Suppressor macrophage (primary cell): Measurements from ENCODE around the gene GPAM.
"Not testable (repeated sequence)": the region's sequence is repeated elsewhere in the genome, so short reads cannot be mapped to it uniquely, and the experiment has no call there.

Source experiments
- DNase-seq, 4 experiments: peaks; one replicate each; pipeline ENCODE4 v3.0.0-alpha.2; 2020 to 2022
- total RNA-seq, 17 experiments: gene quantifications; one replicate each; lab custom pipeline; 2026; ENCODE audit warnings: mixed read lengths in 6 of 17, inconsistent platforms in 3 of 17; lab: John Stamatoyannopoulos, UW

GPAM gene, protein sequence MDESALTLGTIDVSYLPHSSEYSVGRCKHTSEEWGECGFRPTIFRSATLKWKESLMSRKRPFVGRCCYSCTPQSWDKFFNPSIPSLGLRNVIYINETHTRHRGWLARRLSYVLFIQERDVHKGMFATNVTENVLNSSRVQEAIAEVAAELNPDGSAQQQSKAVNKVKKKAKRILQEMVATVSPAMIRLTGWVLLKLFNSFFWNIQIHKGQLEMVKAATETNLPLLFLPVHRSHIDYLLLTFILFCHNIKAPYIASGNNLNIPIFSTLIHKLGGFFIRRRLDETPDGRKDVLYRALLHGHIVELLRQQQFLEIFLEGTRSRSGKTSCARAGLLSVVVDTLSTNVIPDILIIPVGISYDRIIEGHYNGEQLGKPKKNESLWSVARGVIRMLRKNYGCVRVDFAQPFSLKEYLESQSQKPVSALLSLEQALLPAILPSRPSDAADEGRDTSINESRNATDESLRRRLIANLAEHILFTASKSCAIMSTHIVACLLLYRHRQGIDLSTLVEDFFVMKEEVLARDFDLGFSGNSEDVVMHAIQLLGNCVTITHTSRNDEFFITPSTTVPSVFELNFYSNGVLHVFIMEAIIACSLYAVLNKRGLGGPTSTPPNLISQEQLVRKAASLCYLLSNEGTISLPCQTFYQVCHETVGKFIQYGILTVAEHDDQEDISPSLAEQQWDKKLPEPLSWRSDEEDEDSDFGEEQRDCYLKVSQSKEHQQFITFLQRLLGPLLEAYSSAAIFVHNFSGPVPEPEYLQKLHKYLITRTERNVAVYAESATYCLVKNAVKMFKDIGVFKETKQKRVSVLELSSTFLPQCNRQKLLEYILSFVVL
- total RNA-seq, result 2.4 to 27.3 (median 17.0) reads per million in 17 experiments

GRCh38 chr10:112183329-112184051, at the start of gene GPAM:
TSS of gene GPAM (minus strand) at chr10:112183765. CDS start at chr10:112181784, 1,981 bp downstream.
- DNase-seq, result peak; percentile 95 to 98 (median 98)

- DNase-seq, result peak; percentile 2 to 29 (median 16)
These were observed 49.1 kb upstream of the GPAM start for GRCh38 chr10:112232670-112233069.

DNA sequence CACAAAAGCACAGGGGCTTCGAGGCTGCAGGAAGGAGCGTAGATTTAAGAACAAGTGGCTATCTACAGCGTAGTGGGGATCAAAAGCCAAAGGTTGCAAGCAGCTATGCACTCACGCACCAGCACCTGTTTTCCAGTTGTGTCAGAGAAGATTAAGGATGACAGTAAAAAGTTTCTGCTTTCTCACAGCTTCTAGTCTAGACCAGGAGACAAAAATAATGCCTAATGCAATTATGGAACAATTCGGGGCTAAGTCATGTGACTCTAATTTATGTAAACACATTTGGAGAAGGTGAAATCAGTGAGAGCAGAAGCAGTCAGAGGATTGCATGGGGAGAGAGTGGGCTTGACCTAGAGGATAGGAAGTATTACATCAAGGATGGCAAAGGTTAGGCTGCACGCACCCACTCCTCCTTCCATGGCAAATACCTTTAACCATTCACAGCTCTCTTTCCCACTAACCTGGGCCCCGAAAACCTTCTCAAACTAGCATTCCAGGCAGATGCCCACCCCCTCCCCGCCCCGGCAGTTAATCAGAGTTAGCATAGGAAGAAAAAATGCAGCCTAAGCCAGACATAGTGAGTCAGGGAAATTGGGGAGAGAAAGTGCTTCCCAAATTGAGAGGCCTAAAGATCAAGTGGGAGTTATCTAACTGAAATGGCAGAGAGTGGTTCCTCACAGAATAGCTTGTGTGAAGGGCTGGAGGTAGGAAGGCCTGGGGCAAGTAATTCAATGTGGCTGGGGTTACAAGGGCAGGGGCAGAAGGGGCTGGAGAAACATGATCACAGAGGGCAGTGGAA, 48.2 kb upstream of the GPAM start:
- peak in 3 of 4 experiments; percentile 7 to 19 (median 13) for DNase-seq

GRCh38 chr10:112230325-112230988, 46.9 kb upstream of the GPAM start:
- DNase-seq, result no peak

GRCh38 chr10:112229901-112230300, 46.3 kb upstream of the GPAM start:
- no peak for DNase-seq

DNA sequence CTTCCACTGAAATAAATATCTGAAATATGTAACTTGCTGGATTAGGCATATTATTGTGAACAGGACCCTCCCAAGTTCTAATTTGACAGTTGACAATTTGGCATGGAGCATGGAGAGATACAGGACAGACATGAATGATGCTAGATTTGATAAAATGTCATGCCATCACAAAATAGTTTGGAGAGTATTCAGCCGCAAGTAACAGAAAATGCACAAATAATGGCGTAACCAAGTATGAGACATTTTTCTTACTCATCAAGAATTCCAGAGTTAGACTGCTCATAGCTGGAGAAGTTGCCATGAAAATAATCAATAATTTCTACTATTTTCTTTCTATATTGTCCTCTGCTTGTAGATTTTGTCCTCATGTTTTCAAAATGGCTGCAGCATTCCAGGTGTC, 45.5 kb upstream of the GPAM start:
- no peak for DNase-seq

DNA sequence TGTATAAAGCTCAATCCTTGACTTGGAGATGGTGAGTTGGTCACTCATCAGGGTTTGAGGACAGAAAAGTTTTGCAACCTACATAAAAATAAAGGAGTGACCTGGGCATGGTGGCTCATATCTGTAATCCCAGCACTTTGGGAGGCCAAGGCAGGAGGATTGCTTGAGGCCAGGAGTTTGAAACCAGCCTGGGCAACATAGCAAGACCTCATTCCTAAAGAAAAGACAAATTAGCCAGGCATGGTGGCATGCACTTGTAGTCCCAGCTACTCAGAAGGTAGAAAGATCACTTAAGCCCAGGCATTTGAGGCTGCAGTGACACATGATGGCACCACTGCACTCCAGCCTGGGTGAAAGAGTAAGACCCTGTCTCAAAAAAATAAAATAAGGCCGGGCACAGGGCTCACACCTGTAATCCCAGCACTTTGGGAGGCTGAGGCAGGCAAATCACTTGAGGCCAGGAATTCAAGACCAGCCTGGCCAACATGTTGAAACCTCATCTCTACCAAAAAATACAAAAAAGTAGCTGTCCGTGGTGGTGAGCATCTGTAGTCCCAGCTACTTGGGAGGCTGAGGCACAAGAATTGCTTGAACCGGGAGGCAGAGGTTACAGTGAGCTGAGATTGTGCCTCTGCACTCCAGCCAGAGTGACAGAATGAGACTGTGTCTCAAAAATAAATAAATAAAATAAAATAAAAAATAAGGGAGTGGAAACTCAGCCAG, 45.0 kb upstream of the GPAM start:
- DNase-seq, result not testable (repeated sequence)

DNA sequence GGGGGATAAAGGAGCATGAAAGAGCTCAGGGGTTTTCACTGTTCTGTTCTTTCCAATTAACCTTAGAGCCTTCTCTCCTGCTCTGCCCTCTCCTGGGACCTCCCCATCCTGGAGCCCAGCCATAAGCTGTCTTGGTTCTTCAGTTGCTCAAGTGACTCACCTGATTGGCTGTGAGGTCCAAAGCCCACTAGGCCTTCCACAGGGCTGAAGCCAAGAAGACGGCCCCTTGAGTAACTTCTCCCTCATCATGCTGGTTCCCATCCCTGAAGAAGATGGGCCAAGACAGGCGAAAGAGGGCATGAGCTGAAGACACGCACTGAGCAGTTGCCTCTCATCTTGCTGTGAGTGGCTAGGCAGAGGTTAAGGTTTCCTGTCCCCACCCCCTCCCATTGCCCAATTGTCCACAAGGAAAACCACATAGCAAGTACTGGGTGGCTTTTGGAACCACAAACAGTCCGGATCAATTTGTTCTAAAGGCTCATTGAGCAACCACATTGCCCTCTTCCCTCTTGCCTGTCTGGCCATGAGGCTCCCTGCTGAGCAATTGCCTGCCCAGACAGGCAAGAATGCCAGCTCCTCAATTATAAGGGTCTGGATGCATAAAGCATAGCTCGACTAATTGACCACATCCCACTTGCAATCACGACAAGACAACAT, 43.9 kb upstream of the GPAM start:
- no peak for DNase-seq

DNA sequence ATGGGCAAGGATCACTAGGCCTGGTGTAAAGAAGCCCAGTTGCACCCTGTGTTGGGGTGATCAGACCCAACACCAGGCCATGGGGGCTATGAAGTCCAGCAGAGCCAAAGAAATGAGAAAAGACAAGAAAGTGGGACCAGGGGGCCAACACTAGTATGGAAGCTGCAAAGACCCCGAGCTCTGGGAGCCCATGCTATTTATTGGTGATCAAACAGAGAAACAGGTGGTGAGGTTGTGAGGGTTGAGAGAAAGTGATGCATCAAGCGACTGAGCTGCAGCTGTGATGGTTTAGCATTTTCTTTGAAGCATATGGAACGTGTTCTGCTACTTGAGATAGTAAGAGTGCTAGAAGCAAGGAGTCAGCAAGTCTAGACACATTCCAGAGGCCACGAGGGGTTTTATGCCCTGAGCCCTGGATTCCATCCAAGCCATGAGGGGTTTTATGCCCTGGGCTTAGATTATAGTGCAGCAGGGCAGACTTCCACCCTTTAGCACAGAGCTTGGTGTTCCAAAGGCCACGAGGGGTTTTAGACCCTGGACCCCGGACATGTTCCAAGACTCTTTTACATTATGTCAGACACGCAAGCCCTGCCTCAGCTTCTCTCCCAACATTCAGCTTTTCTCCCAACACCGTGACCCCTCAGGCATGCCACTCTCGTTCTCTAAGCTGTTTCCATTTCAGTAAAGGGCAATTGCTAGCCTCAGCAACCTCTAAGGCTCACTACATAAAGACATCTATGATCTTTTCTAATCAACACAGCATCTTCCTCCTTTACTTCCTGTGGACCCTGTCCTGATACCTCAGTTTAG, 43.1 kb upstream of the GPAM start:
- DNase-seq, result no peak

- no peak for DNase-seq
These were observed 42.3 kb upstream of the GPAM start for GRCh38 chr10:112225771-112226438.

GRCh38 chr10:112224933-112225529, 41.5 kb upstream of the GPAM start:
- DNase-seq, result no peak

- DNase-seq, result no peak
These were observed 40.2 kb upstream of the GPAM start for GRCh38 chr10:112223725-112224124.

GRCh38 chr10:112222799-112223198, 39.2 kb upstream of the GPAM start:
- DNase-seq, result no peak

DNA sequence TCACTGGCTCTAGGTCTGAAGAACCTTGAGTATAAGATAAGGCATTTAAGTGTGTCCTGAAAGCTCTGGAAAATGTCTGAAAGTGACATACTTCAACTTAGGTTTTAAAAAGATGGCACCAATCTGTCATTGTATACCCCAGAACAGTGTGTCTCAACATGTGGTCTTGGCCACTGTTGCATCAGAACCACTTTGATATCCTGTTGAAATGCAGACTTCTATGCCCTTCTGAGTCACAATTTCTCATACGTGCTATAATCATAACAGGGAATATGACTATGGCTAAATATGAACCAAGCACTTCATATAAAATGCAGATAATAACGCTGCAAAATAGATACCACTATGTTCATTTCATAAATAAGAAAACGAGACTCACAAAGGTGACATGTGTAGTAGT, 38.0 kb upstream of the GPAM start:
- no peak for DNase-seq

DNA sequence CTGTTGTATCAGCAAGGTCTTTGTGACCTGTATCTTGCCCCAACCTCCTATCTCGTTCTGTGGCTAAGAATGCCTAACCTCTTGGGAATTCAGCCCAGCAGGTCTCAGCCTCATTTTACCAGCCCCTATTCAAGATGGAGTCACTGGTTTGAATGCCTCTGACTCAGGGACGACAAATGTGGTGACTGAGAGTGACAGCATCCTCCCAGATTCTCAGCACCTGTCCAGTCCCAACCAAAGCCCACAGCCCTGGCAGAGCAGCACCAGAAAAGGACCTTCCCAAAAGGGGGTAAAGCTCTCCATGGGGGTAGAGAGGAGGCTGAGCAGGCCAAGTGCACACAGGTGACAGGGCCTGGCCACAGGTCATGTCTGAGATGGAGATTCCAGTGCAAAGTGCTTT, 35.4 kb upstream of the GPAM start:
- DNase-seq, result no peak

DNA sequence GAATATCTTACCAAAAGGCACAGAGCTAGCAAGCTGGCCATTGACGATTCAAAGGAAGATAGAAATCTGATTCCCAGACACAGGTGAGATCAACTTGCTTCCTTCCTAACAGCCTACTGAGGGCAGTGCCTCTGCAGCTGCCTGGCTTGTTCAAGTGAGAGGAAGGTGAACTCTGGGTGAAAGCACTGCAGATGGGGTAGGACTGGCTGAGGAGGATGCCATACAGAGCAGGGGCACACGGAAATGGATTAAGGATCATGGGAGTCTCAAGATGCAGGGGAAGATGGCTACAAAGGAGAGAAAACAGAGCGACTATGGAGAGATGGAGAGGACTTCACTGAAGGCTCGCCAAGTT, 34.4 kb upstream of the GPAM start:
- no peak for DNase-seq

DNA sequence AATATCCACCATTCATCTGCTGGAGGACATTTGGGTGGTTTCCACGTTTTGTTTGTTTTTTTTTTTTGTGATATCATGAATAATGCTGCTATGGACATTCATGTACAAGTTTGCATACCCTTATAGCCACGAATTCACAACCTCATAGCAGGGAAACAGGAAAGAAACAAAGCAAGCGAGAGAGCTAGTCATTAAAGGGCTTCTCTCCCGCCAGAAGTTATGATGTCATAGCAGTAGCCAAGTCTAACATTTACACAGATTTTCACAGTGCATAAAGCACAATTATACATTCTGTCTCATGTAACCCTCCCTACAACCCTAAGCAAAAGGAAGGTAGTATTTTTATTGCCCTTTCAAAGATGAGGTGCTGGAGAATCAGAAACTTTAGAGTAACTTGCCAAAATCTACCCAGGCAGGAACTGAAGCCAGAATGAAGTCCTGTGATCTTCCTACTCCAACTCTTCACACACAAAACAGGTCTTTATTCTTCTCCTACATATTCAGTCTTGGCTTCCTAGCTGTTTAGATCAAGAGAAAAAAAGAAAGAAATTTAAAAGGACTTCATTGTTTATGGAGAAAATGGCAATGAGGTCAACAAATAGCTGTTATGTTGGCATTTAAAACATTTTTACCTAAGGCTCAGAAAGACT, 33.9 kb upstream of the GPAM start:
- no peak for DNase-seq

DNA sequence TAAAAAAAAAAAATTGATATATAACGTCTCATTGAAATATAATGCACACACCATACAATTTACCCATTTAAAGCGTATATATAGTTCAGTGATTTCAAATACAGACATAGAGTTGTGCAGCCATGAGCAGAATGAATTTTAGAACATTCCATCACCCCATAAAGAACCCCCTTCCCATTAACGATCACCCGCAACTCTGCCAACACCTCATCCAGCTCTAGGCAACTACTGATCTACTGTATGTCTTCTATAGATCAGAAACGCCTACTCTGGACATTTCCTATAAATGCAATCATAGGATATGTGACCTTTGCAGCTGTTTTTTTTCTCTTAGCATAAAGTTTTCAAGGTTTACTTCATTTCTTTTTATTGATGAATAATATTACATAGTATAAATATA, 33.4 kb upstream of the GPAM start:
- no peak for DNase-seq
